Ishikawa (cell line): Measurements from ENCODE around the gene STK25.

Experiments used
- CEBPB ChIP-seq: IDR thresholded peaks from 2 replicates; pipeline ENCODE4 v1.6.1; 2012
- CREB1 ChIP-seq: IDR thresholded peaks from 2 replicates; pipeline ENCODE4 v1.6.1; 2012; ENCODE audit warnings: low read depth
- EGR1 ChIP-seq: IDR thresholded peaks from 2 replicates; pipeline ENCODE4 v1.6.1; 2012
- EP300 ChIP-seq: IDR thresholded peaks from 2 replicates; pipeline ENCODE4 v1.6.1; 2012; ENCODE audit warnings: borderline replicate concordance
- FOXM1 ChIP-seq: IDR thresholded peaks from 2 replicates; pipeline ENCODE4 v1.6.1; 2012; ENCODE audit warnings: low read depth, borderline replicate concordance
- NFIC ChIP-seq: IDR thresholded peaks from 2 replicates; pipeline ENCODE4 v1.6.1; 2012
- RAD21 ChIP-seq: IDR thresholded peaks from 2 replicates; pipeline ENCODE4 v1.6.1; 2012; ENCODE audit warnings: low read depth
- REST ChIP-seq: IDR thresholded peaks from 2 replicates; pipeline ENCODE4 v1.6.1; 2012; ENCODE audit warnings: low read depth, mild to moderate bottlenecking
- TAF1 ChIP-seq: IDR thresholded peaks from 2 replicates; pipeline ENCODE4 v1.6.1; 2012; ENCODE audit warnings: low read depth, mild to moderate bottlenecking
- TCF12 ChIP-seq: IDR thresholded peaks from 2 replicates; pipeline ENCODE4 v1.6.1; 2012; ENCODE audit warnings: low read depth
- TEAD4 ChIP-seq: IDR thresholded peaks from 2 replicates; pipeline ENCODE4 v1.6.1; 2012
- YY1 ChIP-seq: IDR thresholded peaks from 2 replicates; pipeline ENCODE4 v1.6.1; 2012; ENCODE audit warnings: low read depth
- ZBTB7A ChIP-seq: IDR thresholded peaks from 2 replicates; pipeline ENCODE4 v1.6.1; 2012; ENCODE audit warnings: low read depth
- TF ChIP-seq, protein P1 (sequence below): IDR thresholded peaks from 2 replicates; pipeline ENCODE4 v1.6.1; 2012
- TF ChIP-seq, protein P2 (sequence below): IDR thresholded peaks from 2 replicates; pipeline ENCODE4 v1.6.1; 2012

The STK25 gene

GRCh38 chr2:241553981-241554380 lies 45.6 kb upstream of the STK25 start:
- no peak for TF ChIP-seq YY1
- TF ChIP-seq RAD21 = no peak
- no peak for TF ChIP-seq REST
- TF ChIP-seq, protein P1, sequence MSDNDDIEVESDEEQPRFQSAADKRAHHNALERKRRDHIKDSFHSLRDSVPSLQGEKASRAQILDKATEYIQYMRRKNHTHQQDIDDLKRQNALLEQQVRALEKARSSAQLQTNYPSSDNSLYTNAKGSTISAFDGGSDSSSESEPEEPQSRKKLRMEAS = no peak
- no peak for TF ChIP-seq ZBTB7A
- no peak for TF ChIP-seq TCF12
- no peak for TF ChIP-seq EGR1
- TF ChIP-seq CEBPB = no peak
- TF ChIP-seq FOXM1 = no peak
- no peak for TF ChIP-seq TAF1
- no peak for TF ChIP-seq CREB1
- no peak for TF ChIP-seq NFIC
- TF ChIP-seq, protein P2, sequence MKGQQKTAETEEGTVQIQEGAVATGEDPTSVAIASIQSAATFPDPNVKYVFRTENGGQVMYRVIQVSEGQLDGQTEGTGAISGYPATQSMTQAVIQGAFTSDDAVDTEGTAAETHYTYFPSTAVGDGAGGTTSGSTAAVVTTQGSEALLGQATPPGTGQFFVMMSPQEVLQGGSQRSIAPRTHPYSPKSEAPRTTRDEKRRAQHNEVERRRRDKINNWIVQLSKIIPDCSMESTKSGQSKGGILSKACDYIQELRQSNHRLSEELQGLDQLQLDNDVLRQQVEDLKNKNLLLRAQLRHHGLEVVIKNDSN = no peak
- TF ChIP-seq EP300 = no peak

GRCh38 chr2:241553512-241553830 lies 45.1 kb upstream of the STK25 start:
- no peak for TF ChIP-seq TCF12
- TF ChIP-seq NFIC = no peak
- TF ChIP-seq REST = no peak
- TF ChIP-seq, protein P1 = no peak
- TF ChIP-seq TAF1 = no peak
- TF ChIP-seq ZBTB7A = no peak
- TF ChIP-seq, protein P2 = no peak
- TF ChIP-seq YY1 = no peak
- TF ChIP-seq RAD21 = no peak
- TF ChIP-seq TEAD4 = no peak
- no peak for TF ChIP-seq EGR1
- no peak for TF ChIP-seq EP300
- no peak for TF ChIP-seq FOXM1
- no peak for TF ChIP-seq CREB1
- no peak for TF ChIP-seq CEBPB

- no peak for TF ChIP-seq CEBPB
- TF ChIP-seq RAD21 = no peak
- TF ChIP-seq, protein P1 = no peak
- no peak for TF ChIP-seq EGR1
- TF ChIP-seq REST = no peak
- no peak for TF ChIP-seq TEAD4
- no peak for TF ChIP-seq TCF12
- no peak for TF ChIP-seq CREB1
- TF ChIP-seq FOXM1 = no peak
- TF ChIP-seq YY1 = no peak
- TF ChIP-seq TAF1 = no peak
Measured at GRCh38 chr2:241551998-241552737, 43.8 kb upstream of the STK25 start.

- TF ChIP-seq TEAD4 (no peak), REST (no peak), NFIC (no peak), EP300 (no peak), CREB1 (no peak), ZBTB7A (no peak), CEBPB (no peak), RAD21 (no peak), TAF1 (no peak), EGR1 (no peak)
- TF ChIP-seq, protein P1 = no peak
- TF ChIP-seq, protein P2 = no peak
Measured at GRCh38 chr2:241551599-241551997, 43.2 kb upstream of the STK25 start.
